ENCODE measurements around the gene SNX32.
"Not testable (repeated sequence)": the region's sequence is repeated elsewhere in the genome, so short reads cannot be mapped to it uniquely, and the experiment has no call there.

DNA sequence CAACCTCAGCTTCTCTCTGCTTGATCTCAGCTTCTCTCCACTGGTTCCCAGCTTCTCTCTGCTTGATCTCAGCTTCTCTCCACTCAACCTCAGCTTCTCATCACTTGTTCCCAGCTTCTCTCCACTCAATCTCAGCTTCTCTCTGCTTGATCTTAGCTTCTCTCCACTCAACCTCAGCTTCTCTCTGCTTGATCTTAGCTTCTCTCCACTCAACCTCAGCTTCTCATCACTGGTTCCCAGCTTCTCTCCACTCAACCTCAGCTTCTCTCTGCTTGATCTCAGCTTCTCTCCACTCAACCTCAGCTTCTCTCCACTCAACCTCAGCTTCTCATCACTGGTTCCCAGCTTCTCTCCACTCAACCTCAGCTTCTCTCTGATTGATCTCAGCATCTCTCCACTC lies 1.5 kb upstream of the SNX32 start:
- not testable (repeated sequence) for TF ChIP-seq CTCF, POLR2A (IDR thresholded peaks at IDR 0.05)
